ENCODE measurements around the gene RASSF8. TPM values are rescaled to one million over a fixed set of nuclear protein-coding genes. Genes with fewer than 3 reads are reported as not detected.

Gene RASSF8
- polyA plus RNA-seq, 3 donors, result 78.1 to 92.5 (median 80.7) TPM

- DNase-seq (ENCODE audit: low read depth in 3 of 3, low spot score in 2 of 3), result no peak
Measured at GRCh38 chr12:26027401-26027800, 68.9 kb downstream of the RASSF8 start.

GRCh38 chr12:26028953-26029735 is 70.7 kb downstream of the RASSF8 start:
- peak in 2 of 3 donors; percentile 21 to 29 for DNase-seq (ENCODE audit: low read depth in 3 of 3, low spot score in 2 of 3)

- DNase-seq (ENCODE audit: low read depth in 3 of 3, low spot score in 2 of 3), result no peak
Measured at GRCh38 chr12:26029736-26030022, 71.2 kb downstream of the RASSF8 start.

GRCh38 chr12:26030371-26030770 is 71.9 kb downstream of the RASSF8 start:
- DNase-seq (ENCODE audit: low read depth in 3 of 3, low spot score in 2 of 3), result no peak

GRCh38 chr12:26031318-26031717 is 72.8 kb downstream of the RASSF8 start:
- DNase-seq (ENCODE audit: low read depth in 3 of 3, low spot score in 2 of 3), result no peak

GRCh38 chr12:26031827-26032226 is 73.3 kb downstream of the RASSF8 start:
- no peak for DNase-seq (ENCODE audit: low read depth in 3 of 3, low spot score in 2 of 3)

GRCh38 chr12:26032290-26032689 is 73.8 kb downstream of the RASSF8 start:
- DNase-seq (ENCODE audit: low read depth in 3 of 3, low spot score in 2 of 3), result no peak

- no peak for DNase-seq (ENCODE audit: low read depth in 3 of 3, low spot score in 2 of 3)
Measured at GRCh38 chr12:26032719-26033241, 74.3 kb downstream of the RASSF8 start.

GRCh38 chr12:26034371-26035142 is 76.1 kb downstream of the RASSF8 start:
- DNase-seq (ENCODE audit: low read depth in 3 of 3, low spot score in 2 of 3), result no peak

- no peak for DNase-seq (ENCODE audit: low read depth in 3 of 3, low spot score in 2 of 3)
Measured at GRCh38 chr12:26036877-26037276, 78.4 kb downstream of the RASSF8 start.

- no peak for DNase-seq (ENCODE audit: low read depth in 3 of 3, low spot score in 2 of 3)
Measured at GRCh38 chr12:26037615-26038220, 79.2 kb downstream of the RASSF8 start.

GRCh38 chr12:26042645-26043044 is 84.2 kb downstream of the RASSF8 start:
- no peak for DNase-seq (ENCODE audit: low read depth in 3 of 3, low spot score in 2 of 3)

- no peak for DNase-seq (ENCODE audit: low read depth in 3 of 3, low spot score in 2 of 3)
Measured at GRCh38 chr12:26043135-26044006, 84.9 kb downstream of the RASSF8 start.

GRCh38 chr12:26044007-26044394 is 85.5 kb downstream of the RASSF8 start:
- DNase-seq (ENCODE audit: low read depth in 3 of 3, low spot score in 2 of 3), result no peak

- DNase-seq (ENCODE audit: low read depth in 3 of 3, low spot score in 2 of 3), result no peak
Measured at GRCh38 chr12:26044592-26044991, 86.1 kb downstream of the RASSF8 start.

GRCh38 chr12:26046203-26046602 is 87.7 kb downstream of the RASSF8 start:
- no peak for DNase-seq (ENCODE audit: low read depth in 3 of 3, low spot score in 2 of 3)

GRCh38 chr12:26046906-26047305 is 88.4 kb downstream of the RASSF8 start:
- no peak for DNase-seq (ENCODE audit: low read depth in 3 of 3, low spot score in 2 of 3)

- no peak for DNase-seq (ENCODE audit: low read depth in 3 of 3, low spot score in 2 of 3)
Measured at GRCh38 chr12:26047401-26048226, 89.1 kb downstream of the RASSF8 start.

GRCh38 chr12:26052652-26053051 is 94.2 kb downstream of the RASSF8 start:
- DNase-seq (ENCODE audit: low read depth in 3 of 3, low spot score in 2 of 3), result no peak

- no peak for DNase-seq (ENCODE audit: low read depth in 3 of 3, low spot score in 2 of 3)
Measured at GRCh38 chr12:26054383-26054782, 95.9 kb downstream of the RASSF8 start.
